A549 (cell line): ENCODE results near the gene ADIG. TPM values are rescaled to one million over a fixed set of nuclear protein-coding genes. Genes with fewer than 3 reads are reported as not detected.

ENCODE experiments used
- ATAC-seq, 2 experiments: fragments of 200-7000 bp in 1 of 2; fragments of >200 bp in 1 of 2; cut with Nextera tagmentation in 1 of 2; cut with Tn5 transposase in 1 of 2; 3 replicates each; pipeline versions ENCODE4 v1.8.0 to v1.9.1; 2018 to 2020; ENCODE audit warnings: mild to moderate bottlenecking in 1 of 2, moderate library complexity in 1 of 2
- CTCF ChIA-PET: fragments of 300-600 bp; sonication (Branson Sonifier 250); formaldehyde crosslinking; extraction: SDS; loops from one replicate; lab custom pipeline; 2021; ENCODE audit warnings: antibody characterized with exemption, inconsistent platforms; lab: Yijun Ruan, JAX
- POLR2A ChIA-PET: fragments of 350-600 bp; formaldehyde crosslinking; extraction: SDS; loops from one replicate; lab custom pipeline; 2021; ENCODE audit warnings: antibody characterized with exemption, inconsistent platforms; lab: Yijun Ruan, JAX
- DNase-seq, 2 experiments: peaks; one replicate each; pipeline versions ENCODE4 v3.0.0 to v3.0.0-alpha.2; 2011 to 2016; ENCODE audit warnings: low read depth in 1 of 2, low spot score in 1 of 2
- FAIRE-seq: peaks from 2 replicates; lab custom pipeline; 2011; peaks lifted over from hg19 to GRCh38; lab: Jason Lieb, UNC
- H3K27ac ChIP-seq, 2 experiments: fragments of >200 bp; sonication (Bioruptor Twin); formaldehyde crosslinking; 3 replicates each; pipeline ENCODE4 v1.5.1; 2016 to 2017
- H3K4me1 ChIP-seq: fragments of >200 bp; sonication (Bioruptor Twin); formaldehyde crosslinking; 3 replicates; pipeline ENCODE4 v1.6.1; 2016
- H3K4me2 ChIP-seq: fragments of >200 bp; sonication (Bioruptor Twin); formaldehyde crosslinking; 3 replicates; pipeline ENCODE4 v1.6.1; 2016
- H3K4me3 ChIP-seq: fragments of >200 bp; sonication (Bioruptor Twin); formaldehyde crosslinking; 3 replicates; pipeline ENCODE4 v1.5.1; 2016
- H3K9me3 ChIP-seq: fragments of >200 bp; sonication (Bioruptor Twin); formaldehyde crosslinking; 3 replicates; pipeline ENCODE4 v1.6.1; 2016
- BHLHE40 ChIP-seq: IDR thresholded peaks from 2 replicates; pipeline ENCODE4 v1.6.1; 2012; ENCODE audit warnings: low read depth, low read length, inconsistent platforms
- CBX8 ChIP-seq: fragments of 200-600 bp; sonication (generic); IDR thresholded peaks from 2 replicates; pipeline ENCODE4 v1.6.1; 2016
- CHD2 ChIP-seq: fragments of 150-350 bp; IDR thresholded peaks from 2 replicates; pipeline ENCODE4 v1.6.1; 2014; ENCODE audit warnings: low read length; ENCODE audit not compliant: partially characterized antibody
- CHD4 ChIP-seq: fragments of 200-600 bp; sonication (generic); IDR thresholded peaks from 2 replicates; pipeline ENCODE4 v1.6.1; 2016; ENCODE audit warnings: antibody characterized with exemption, mild to moderate bottlenecking, borderline replicate concordance
- CTCF ChIP-seq: fragments of >200 bp; sonication (Bioruptor Twin); formaldehyde crosslinking; IDR thresholded peaks from 3 replicates; pipeline ENCODE4 v1.5.1; 2016
- EHF ChIP-seq: fragments of 250-450 bp; sonication (Bioruptor Pico); IDR thresholded peaks from 2 replicates; pipeline ENCODE4 v1.5.0; 2020; ENCODE audit warnings: mild to moderate bottlenecking
- EP300 ChIP-seq, 2 experiments: fragments of >200 bp; sonication (Bioruptor Twin); formaldehyde crosslinking; IDR thresholded peaks; 2 replicates in 1 of 2; 3 replicates in 1 of 2; pipeline ENCODE4 v1.6.1; 2016 to 2017
- ESRRA ChIP-seq: fragments of 150-350 bp; IDR thresholded peaks from 2 replicates; pipeline ENCODE4 v1.6.1; 2014; ENCODE audit warnings: mild to moderate bottlenecking, low read length, borderline replicate concordance
- FOXS1 ChIP-seq: fragments of 250-450 bp; sonication (Bioruptor Pico); IDR thresholded peaks from 2 replicates; pipeline ENCODE4 v1.5.0; 2020; ENCODE audit warnings: mild to moderate bottlenecking, moderate library complexity
- GATA3 ChIP-seq: IDR thresholded peaks from 2 replicates; pipeline ENCODE4 v1.6.1; 2012; ENCODE audit warnings: borderline replicate concordance
- HDAC2 ChIP-seq: fragments of 200-600 bp; sonication (generic); IDR thresholded peaks from 2 replicates; pipeline ENCODE4 v1.6.1; 2016
- HES2 ChIP-seq: fragments of >200 bp; sonication (Bioruptor Twin); formaldehyde crosslinking; IDR thresholded peaks from 2 replicates; pipeline ENCODE4 v1.6.1; 2016
- HOXA7 ChIP-seq: fragments of 250-450 bp; sonication (Bioruptor Pico); IDR thresholded peaks from 2 replicates; pipeline ENCODE4 v1.5.0; 2020; ENCODE audit warnings: mild to moderate bottlenecking, moderate library complexity
- HOXB13 ChIP-seq: fragments of 250-450 bp; sonication (Bioruptor Pico); IDR thresholded peaks from 2 replicates; pipeline ENCODE4 v1.5.0; 2020; ENCODE audit warnings: low read depth, mild to moderate bottlenecking, moderate library complexity
- HOXB5 ChIP-seq: fragments of 250-450 bp; sonication (Bioruptor Pico); IDR thresholded peaks from 2 replicates; pipeline ENCODE4 v1.5.0; 2020; ENCODE audit warnings: mild to moderate bottlenecking, moderate library complexity
- JUN ChIP-seq, 2 experiments: fragments of >200 bp; sonication (Bioruptor Twin); formaldehyde crosslinking; IDR thresholded peaks; 2 replicates in 1 of 2; 3 replicates in 1 of 2; pipeline ENCODE4 v1.6.1; 2016 to 2017
- KDM1A ChIP-seq: fragments of 200-600 bp; sonication (generic); IDR thresholded peaks from 2 replicates; pipeline ENCODE4 v1.6.1; 2016; ENCODE audit warnings: low read depth, mild to moderate bottlenecking
- KDM5A ChIP-seq: fragments of 200-600 bp; sonication (generic); IDR thresholded peaks from 2 replicates; pipeline ENCODE4 v1.6.1; 2016; ENCODE audit warnings: antibody characterized with exemption, mild to moderate bottlenecking
- MAZ ChIP-seq: fragments of 150-350 bp; IDR thresholded peaks from 2 replicates; pipeline ENCODE4 v1.6.1; 2014; ENCODE audit warnings: antibody characterized with exemption, low read depth, low read length, borderline replicate concordance
- NFE2L2 ChIP-seq: fragments of 150-350 bp; conservative IDR thresholded peaks from 2 replicates; pipeline ENCODE4 v1.6.1; 2014; ENCODE audit warnings: low read length
- NPAS2 ChIP-seq: fragments of 250-450 bp; sonication (Bioruptor Pico); IDR thresholded peaks from 2 replicates; pipeline ENCODE4 v1.8.0; 2022; ENCODE audit warnings: mild to moderate bottlenecking, moderate library complexity, borderline replicate concordance
- NR3C1 ChIP-seq: fragments of >200 bp; sonication (Bioruptor Twin); formaldehyde crosslinking; IDR thresholded peaks from 3 replicates; pipeline ENCODE4 v1.6.1; 2017
- PHF8 ChIP-seq: fragments of 200-600 bp; sonication (generic); IDR thresholded peaks from 2 replicates; pipeline ENCODE4 v1.6.1; 2016; ENCODE audit warnings: low read depth, mild to moderate bottlenecking, antibody characterized with exemption, moderate library complexity, borderline replicate concordance
- RAD21 ChIP-seq, 2 experiments: fragments of >200 bp in 1 of 2; sonication (Bioruptor Twin) in 1 of 2; formaldehyde crosslinking in 1 of 2; IDR thresholded peaks in 1 of 2; conservative IDR thresholded peaks in 1 of 2; 2 replicates in 1 of 2; 3 replicates in 1 of 2; pipeline ENCODE4 v1.6.1; 2012 to 2018; ENCODE audit warnings: inconsistent platforms in 1 of 2
- RCOR1 ChIP-seq: fragments of 150-350 bp; IDR thresholded peaks from 2 replicates; pipeline ENCODE4 v1.6.1; 2014; ENCODE audit warnings: antibody characterized with exemption, low read length, low read depth
- SMC3 ChIP-seq: fragments of >200 bp; sonication (Bioruptor Twin); formaldehyde crosslinking; IDR thresholded peaks from 3 replicates; pipeline ENCODE4 v1.6.1; 2018; ENCODE audit warnings: inconsistent platforms
- SREBF2 ChIP-seq: fragments of 450-650 bp; IDR thresholded peaks from 2 replicates; pipeline ENCODE4 v1.6.1; 2014; ENCODE audit warnings: mild to moderate bottlenecking, moderate library complexity
- TFCP2L1 ChIP-seq: fragments of 250-450 bp; sonication (Bioruptor Pico); IDR thresholded peaks from 2 replicates; pipeline ENCODE4 v1.5.0; 2021; ENCODE audit warnings: mild to moderate bottlenecking
- WGBS: methylation state at CpG from one replicate; pipeline ENCODE4 v1.1.6; 2017; ENCODE audit errors: missing lambda C conversion rate; 5-methylcytosine and 5-hydroxymethylcytosine counted together
- polyA plus RNA-seq, 4 experiments: library from polyadenylated mRNA; depleted of rRNA in 3 of 4; stranded (reverse); fragments of >200 nt; fragmentation: RNase III in 1 of 4; extraction: RNeasy Plus Mini Kit Qiagen cat#74134 plus additional on column Dnase treatment in 1 of 4; gene quantifications; 2 replicates in 3 of 4; 3 replicates in 1 of 4; pipeline ENCODE4 v1.2.3, GENCODE V29; 2011 to 2017
- TF ChIP-seq, protein P1 (sequence below): fragments of 150-350 bp; IDR thresholded peaks from 2 replicates; pipeline ENCODE4 v1.6.1; 2014; ENCODE audit warnings: low read depth, mild to moderate bottlenecking, low read length
- TF ChIP-seq, protein P2 (sequence below): fragments of >200 bp; sonication (Bioruptor Twin); formaldehyde crosslinking; IDR thresholded peaks from 3 replicates; pipeline ENCODE4 v1.6.1; 2016
- TF ChIP-seq, protein P3 (sequence below): IDR thresholded peaks from 2 replicates; pipeline ENCODE4 v1.6.1; 2012; ENCODE audit warnings: low read depth, borderline replicate concordance

Gene ADIG
- polyA plus RNA-seq, 2 of the 4 experiments (the other 2 are of a cell fraction): not detected

GRCh38 chr20:38558596-38559360 lies 22.2 kb upstream of the ADIG start:
- H3K27ac ChIP-seq: no peak overlapping the region
- no peaks in the 10 kb centered on the region for H3K9me3 ChIP-seq
- FAIRE-seq (no peak), ATAC-seq (no peak), DNase-seq (no peak)
- POLR2A ChIA-PET: no interaction called here
- CTCF ChIA-PET: interaction anchor here (0.6 to 1.0 kb wide), 2 partner anchors 151 to 192 kb away, joined by 4 to 5 read pairs; no protein-coding TSS in a partner anchor
- TF ChIP-seq EHF (CRISPR knock-in tag): no peak
- no peak for TF ChIP-seq RAD21 (conservative IDR thresholded peaks at IDR 0.05 in 1 of 2, IDR thresholded peaks at IDR 0.05 in 1 of 2)
- TF ChIP-seq, protein P1, sequence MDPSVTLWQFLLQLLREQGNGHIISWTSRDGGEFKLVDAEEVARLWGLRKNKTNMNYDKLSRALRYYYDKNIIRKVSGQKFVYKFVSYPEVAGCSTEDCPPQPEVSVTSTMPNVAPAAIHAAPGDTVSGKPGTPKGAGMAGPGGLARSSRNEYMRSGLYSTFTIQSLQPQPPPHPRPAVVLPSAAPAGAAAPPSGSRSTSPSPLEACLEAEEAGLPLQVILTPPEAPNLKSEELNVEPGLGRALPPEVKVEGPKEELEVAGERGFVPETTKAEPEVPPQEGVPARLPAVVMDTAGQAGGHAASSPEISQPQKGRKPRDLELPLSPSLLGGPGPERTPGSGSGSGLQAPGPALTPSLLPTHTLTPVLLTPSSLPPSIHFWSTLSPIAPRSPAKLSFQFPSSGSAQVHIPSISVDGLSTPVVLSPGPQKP: no peak
- TF ChIP-seq ESRRA: no peak
- no peak for TF ChIP-seq FOXS1 (CRISPR knock-in tag)
- no peak for TF ChIP-seq JUN (IDR thresholded peaks at IDR 0.05)
- no peak for TF ChIP-seq NFE2L2
- TF ChIP-seq HES2: no peak
- no peak for TF ChIP-seq HOXB5 (CRISPR knock-in tag)
- no peak for TF ChIP-seq SMC3
- no peak for TF ChIP-seq CHD2
- TF ChIP-seq CBX8: no peak
- TF ChIP-seq CHD4: no peak
- TF ChIP-seq CTCF: no peak
- TF ChIP-seq RCOR1: no peak
- TF ChIP-seq, protein P2, sequence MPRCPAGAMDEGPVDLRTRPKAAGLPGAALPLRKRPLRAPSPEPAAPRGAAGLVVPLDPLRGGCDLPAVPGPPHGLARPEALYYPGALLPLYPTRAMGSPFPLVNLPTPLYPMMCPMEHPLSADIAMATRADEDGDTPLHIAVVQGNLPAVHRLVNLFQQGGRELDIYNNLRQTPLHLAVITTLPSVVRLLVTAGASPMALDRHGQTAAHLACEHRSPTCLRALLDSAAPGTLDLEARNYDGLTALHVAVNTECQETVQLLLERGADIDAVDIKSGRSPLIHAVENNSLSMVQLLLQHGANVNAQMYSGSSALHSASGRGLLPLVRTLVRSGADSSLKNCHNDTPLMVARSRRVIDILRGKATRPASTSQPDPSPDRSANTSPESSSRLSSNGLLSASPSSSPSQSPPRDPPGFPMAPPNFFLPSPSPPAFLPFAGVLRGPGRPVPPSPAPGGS: no peak
- no peak for TF ChIP-seq SREBF2
- no peak for TF ChIP-seq MAZ
- TF ChIP-seq, protein P3, sequence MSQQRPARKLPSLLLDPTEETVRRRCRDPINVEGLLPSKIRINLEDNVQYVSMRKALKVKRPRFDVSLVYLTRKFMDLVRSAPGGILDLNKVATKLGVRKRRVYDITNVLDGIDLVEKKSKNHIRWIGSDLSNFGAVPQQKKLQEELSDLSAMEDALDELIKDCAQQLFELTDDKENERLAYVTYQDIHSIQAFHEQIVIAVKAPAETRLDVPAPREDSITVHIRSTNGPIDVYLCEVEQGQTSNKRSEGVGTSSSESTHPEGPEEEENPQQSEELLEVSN: no peak
- H3K4me2 ChIP-seq: no peak overlapping the region
- WGBS: 97% methylated on average over 3 of the region's 3 CpGs
- H3K4me3 ChIP-seq: no peak overlapping the region
- H3K4me1 ChIP-seq: no peaks in the 10 kb centered on the region

- H3K4me1 ChIP-seq: no peaks in the 10 kb centered on the region
- no peak for DNase-seq
- TF ChIP-seq KDM1A (no peak), HOXB13 (CRISPR knock-in tag) (no peak), HOXA7 (no peak), TFCP2L1 (CRISPR knock-in tag) (no peak), EP300 (IDR thresholded peaks at IDR 0.05) (no peak), NR3C1 (no peak), GATA3 (no peak), PHF8 (no peak), BHLHE40 (no peak), NFE2L2 (no peak), CTCF (no peak), NPAS2 (CRISPR knock-in tag) (no peak), CHD4 (no peak), KDM5A (no peak), HDAC2 (no peak), JUN (IDR thresholded peaks at IDR 0.05) (no peak)
- no peak overlapping the region for H3K4me2 ChIP-seq
- 94% methylated on average over 3 of the region's 3 CpGs for WGBS
- no peak for ATAC-seq
- no peak for FAIRE-seq
- no peak overlapping the region for H3K27ac ChIP-seq
- ChIA-PET CTCF (interaction anchor here (0.6 to 1.0 kb wide), 2 partner anchors 58 to 191 kb away, joined by 4 to 5 read pairs; no protein-coding TSS in a partner anchor), POLR2A (interaction anchor here (0.7 kb wide), 1 partner anchor 491 kb away, joined by 3 read pairs; no protein-coding TSS in a partner anchor)
- no peaks in the 10 kb centered on the region for H3K9me3 ChIP-seq
- H3K4me3 ChIP-seq: no peak overlapping the region
Observed at GRCh38 chr20:38559764-38560163, 21.2 kb upstream of the ADIG start.
